ENCODE measurements around the gene YIPF2.

YIPF2 gene

GRCh38 chr19:10908380-10908960 lies 20.0 kb downstream of the YIPF2 start:
- no peak for TF ChIP-seq CTCF (IDR thresholded peaks at IDR 0.05; ENCODE audit: control insufficient read depth, insufficient read depth, low read depth, low read length, missing control alignments)
- no peak overlapping the region for H3K4me3 ChIP-seq (ENCODE audit: control insufficient read depth, low read depth, low read length)
- DNase-seq (ENCODE audit: low read depth): no peak

- DNase-seq (ENCODE audit: low read depth): no peak
- H3K4me3 ChIP-seq (ENCODE audit: control insufficient read depth, low read depth, low read length): no peak overlapping the region
- no peak for TF ChIP-seq CTCF (IDR thresholded peaks at IDR 0.05; ENCODE audit: control insufficient read depth, insufficient read depth, low read depth, low read length, missing control alignments)
These were observed 20.5 kb downstream of the YIPF2 start for GRCh38 chr19:10907925-10908324.

GRCh38 chr19:10899151-10899653 lies 29.2 kb downstream of the YIPF2 start:
- DNase-seq (ENCODE audit: low read depth): no peak
- no peak for TF ChIP-seq CTCF (IDR thresholded peaks at IDR 0.05; ENCODE audit: control insufficient read depth, insufficient read depth, low read depth, low read length, missing control alignments)
- no peak overlapping the region for H3K4me3 ChIP-seq (ENCODE audit: control insufficient read depth, low read depth, low read length)

GRCh38 chr19:10898633-10899032 lies 29.8 kb downstream of the YIPF2 start:
- TF ChIP-seq CTCF (IDR thresholded peaks at IDR 0.05; ENCODE audit: control insufficient read depth, insufficient read depth, low read depth, low read length, missing control alignments): no peak
- DNase-seq (ENCODE audit: low read depth): no peak
- no peak overlapping the region for H3K4me3 ChIP-seq (ENCODE audit: control insufficient read depth, low read depth, low read length)

GRCh38 chr19:10896851-10897526 lies 31.4 kb downstream of the YIPF2 start:
- no peak for DNase-seq (ENCODE audit: low read depth)
- H3K4me3 ChIP-seq (ENCODE audit: control insufficient read depth, low read depth, low read length): no peak overlapping the region
- no peak for TF ChIP-seq CTCF (IDR thresholded peaks at IDR 0.05; ENCODE audit: control insufficient read depth, insufficient read depth, low read depth, low read length, missing control alignments)

GRCh38 chr19:10895920-10896319 lies 32.5 kb downstream of the YIPF2 start:
- no peak for TF ChIP-seq CTCF (IDR thresholded peaks at IDR 0.05; ENCODE audit: control insufficient read depth, insufficient read depth, low read depth, low read length, missing control alignments)
- H3K4me3 ChIP-seq (ENCODE audit: control insufficient read depth, low read depth, low read length): no peak overlapping the region
- no peak for DNase-seq (ENCODE audit: low read depth)
